SK-N-SH treated with all-trans-retinoic acid at 6 μM for 48 hours (cell line): Measurements from ENCODE around the gene ABR.

Experiments used
- BACH2 ChIP-seq: fragments of 250-450 bp; sonication (Bioruptor Pico); IDR thresholded peaks from 2 replicates; pipeline ENCODE4 v1.9.0; 2021; ENCODE audit warnings: mild to moderate bottlenecking, borderline replicate concordance
- CSDC2 ChIP-seq: fragments of 250-450 bp; sonication (Bioruptor Pico); IDR thresholded peaks from 2 replicates; pipeline ENCODE4 v1.5.0; 2020; ENCODE audit warnings: mild to moderate bottlenecking, moderate library complexity
- ESRRG ChIP-seq: fragments of 250-450 bp; sonication (Bioruptor Pico); IDR thresholded peaks from 2 replicates; pipeline ENCODE4 v1.6.1; 2021; ENCODE audit warnings: mild to moderate bottlenecking
- GLIS3 ChIP-seq: fragments of 250-450 bp; sonication (Bioruptor Pico); IDR thresholded peaks from 2 replicates; pipeline ENCODE4 v1.5.0; 2020; ENCODE audit warnings: mild to moderate bottlenecking, moderate library complexity
- ISL1 ChIP-seq: fragments of 250-450 bp; sonication (Bioruptor Pico); IDR thresholded peaks from 2 replicates; pipeline ENCODE4 v2.1.2; 2022; ENCODE audit warnings: mild to moderate bottlenecking, moderate library complexity
- SNAI2 ChIP-seq: fragments of 250-450 bp; sonication (Bioruptor Pico); IDR thresholded peaks from 2 replicates; pipeline ENCODE4 v1.5.0; 2020; ENCODE audit warnings: mild to moderate bottlenecking, moderate library complexity
- TCF4 ChIP-seq: fragments of 250-450 bp; sonication (Bioruptor Pico); IDR thresholded peaks from 2 replicates; pipeline ENCODE4 v1.8.0; 2021; ENCODE audit warnings: mild to moderate bottlenecking, moderate library complexity, borderline replicate concordance
- TOX ChIP-seq: fragments of 250-450 bp; sonication (Bioruptor Pico); IDR thresholded peaks from 2 replicates; pipeline ENCODE4 v1.8.0; 2021; ENCODE audit warnings: mild to moderate bottlenecking, moderate library complexity, borderline replicate concordance
- ZFP3 ChIP-seq: fragments of 250-450 bp; sonication (Bioruptor Pico); IDR thresholded peaks from 2 replicates; pipeline ENCODE4 v1.5.0; 2020; ENCODE audit warnings: mild to moderate bottlenecking, moderate library complexity
- ZNF565 ChIP-seq: fragments of 450-650 bp; formaldehyde crosslinking; conservative IDR thresholded peaks from 2 replicates; pipeline ENCODE4 v1.5.0; 2020; ENCODE audit warnings: low read depth, mild to moderate bottlenecking, moderate library complexity
- ZNF8 ChIP-seq: fragments of 450-650 bp; formaldehyde crosslinking; IDR thresholded peaks from 2 replicates; pipeline ENCODE4 v1.5.0; 2020; ENCODE audit warnings: mild to moderate bottlenecking, moderate library complexity
- TF ChIP-seq, protein P1 (sequence below): fragments of 250-450 bp; sonication (Bioruptor Pico); IDR thresholded peaks from 2 replicates; pipeline ENCODE4 v1.8.0; 2020; ENCODE audit warnings: mild to moderate bottlenecking, moderate library complexity, borderline replicate concordance
- TF ChIP-seq, protein P2 (sequence below): fragments of 250-450 bp; sonication (Bioruptor Pico); IDR thresholded peaks from 2 replicates; pipeline ENCODE4 v1.8.0; 2021; ENCODE audit warnings: low read depth, mild to moderate bottlenecking, moderate library complexity, borderline replicate concordance
- TF ChIP-seq, protein P3 (sequence below): fragments of 250-450 bp; sonication (Bioruptor Pico); IDR thresholded peaks from 2 replicates; pipeline ENCODE4 v1.5.0; 2020; ENCODE audit warnings: mild to moderate bottlenecking, moderate library complexity

DNA sequence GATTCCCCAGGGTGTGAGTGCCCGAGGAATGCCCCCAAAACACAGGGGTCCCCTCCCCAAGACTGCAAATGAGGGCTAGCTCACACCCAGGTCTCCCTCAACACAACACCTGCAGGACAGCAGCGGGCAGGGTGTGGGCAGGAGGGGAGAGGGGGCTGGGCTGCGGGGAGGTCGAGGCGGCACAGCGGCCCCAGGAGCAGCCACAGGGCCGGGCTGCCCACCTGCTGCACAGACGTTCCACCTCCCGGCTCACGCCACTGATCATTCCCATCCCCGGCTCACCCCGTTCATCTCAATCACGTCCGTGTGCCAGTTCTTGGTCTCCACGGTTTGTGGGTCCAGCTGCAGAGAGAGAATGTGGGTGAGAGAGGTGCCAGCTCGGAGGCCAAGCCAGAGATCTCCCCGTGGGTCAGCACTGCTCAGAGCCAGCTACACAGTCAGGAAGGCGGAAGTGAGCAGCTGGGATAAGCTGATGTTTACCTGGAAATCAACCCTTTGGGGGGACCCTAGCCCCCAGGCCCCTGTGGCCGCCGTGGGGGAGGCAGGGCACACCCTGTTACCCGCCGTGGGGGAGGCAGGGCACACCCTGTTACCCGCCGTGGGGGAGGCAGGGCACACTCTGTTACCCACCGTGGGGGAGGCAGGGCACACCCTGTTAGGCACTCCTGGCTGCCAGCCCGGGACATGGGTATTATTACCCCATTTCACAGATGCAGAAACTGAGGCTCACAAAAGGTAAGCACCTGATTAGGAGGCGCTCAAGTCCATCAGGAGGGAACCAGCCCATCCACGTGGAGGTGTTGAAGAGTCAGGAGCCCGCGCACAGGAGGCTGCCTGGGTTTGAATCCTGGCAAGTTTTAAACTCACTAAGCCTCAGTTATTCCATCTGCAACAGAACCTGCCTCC lies 166.7 kb downstream of the ABR start:
- TF ChIP-seq, protein P1, sequence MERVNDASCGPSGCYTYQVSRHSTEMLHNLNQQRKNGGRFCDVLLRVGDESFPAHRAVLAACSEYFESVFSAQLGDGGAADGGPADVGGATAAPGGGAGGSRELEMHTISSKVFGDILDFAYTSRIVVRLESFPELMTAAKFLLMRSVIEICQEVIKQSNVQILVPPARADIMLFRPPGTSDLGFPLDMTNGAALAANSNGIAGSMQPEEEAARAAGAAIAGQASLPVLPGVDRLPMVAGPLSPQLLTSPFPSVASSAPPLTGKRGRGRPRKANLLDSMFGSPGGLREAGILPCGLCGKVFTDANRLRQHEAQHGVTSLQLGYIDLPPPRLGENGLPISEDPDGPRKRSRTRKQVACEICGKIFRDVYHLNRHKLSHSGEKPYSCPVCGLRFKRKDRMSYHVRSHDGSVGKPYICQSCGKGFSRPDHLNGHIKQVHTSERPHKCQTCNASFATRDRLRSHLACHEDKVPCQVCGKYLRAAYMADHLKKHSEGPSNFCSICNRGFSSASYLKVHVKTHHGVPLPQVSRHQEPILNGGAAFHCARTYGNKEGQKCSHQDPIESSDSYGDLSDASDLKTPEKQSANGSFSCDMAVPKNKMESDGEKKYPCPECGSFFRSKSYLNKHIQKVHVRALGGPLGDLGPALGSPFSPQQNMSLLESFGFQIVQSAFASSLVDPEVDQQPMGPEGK (CRISPR knock-in tag) = no peak
- TF ChIP-seq SNAI2 (CRISPR knock-in tag) (no peak), TOX (CRISPR knock-in tag) (no peak), GLIS3 (CRISPR knock-in tag) (no peak), ZFP3 (CRISPR knock-in tag) (no peak), BACH2 (no peak), CSDC2 (no peak), ESRRG (no peak), TCF4 (CRISPR knock-in tag) (no peak), ZNF8 (CRISPR knock-in tag) (no peak), ZNF565 (no peak), ISL1 (CRISPR knock-in tag) (no peak)
- TF ChIP-seq, protein P2, sequence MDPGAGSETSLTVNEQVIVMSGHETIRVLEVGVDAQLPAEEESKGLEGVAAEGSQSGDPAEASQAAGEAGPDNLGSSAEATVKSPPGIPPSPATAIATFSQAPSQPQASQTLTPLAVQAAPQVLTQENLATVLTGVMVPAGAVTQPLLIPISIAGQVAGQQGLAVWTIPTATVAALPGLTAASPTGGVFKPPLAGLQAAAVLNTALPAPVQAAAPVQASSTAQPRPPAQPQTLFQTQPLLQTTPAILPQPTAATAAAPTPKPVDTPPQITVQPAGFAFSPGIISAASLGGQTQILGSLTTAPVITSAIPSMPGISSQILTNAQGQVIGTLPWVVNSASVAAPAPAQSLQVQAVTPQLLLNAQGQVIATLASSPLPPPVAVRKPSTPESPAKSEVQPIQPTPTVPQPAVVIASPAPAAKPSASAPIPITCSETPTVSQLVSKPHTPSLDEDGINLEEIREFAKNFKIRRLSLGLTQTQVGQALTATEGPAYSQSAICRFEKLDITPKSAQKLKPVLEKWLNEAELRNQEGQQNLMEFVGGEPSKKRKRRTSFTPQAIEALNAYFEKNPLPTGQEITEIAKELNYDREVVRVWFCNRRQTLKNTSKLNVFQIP (CRISPR knock-in tag) = no peak
- TF ChIP-seq, protein P3, sequence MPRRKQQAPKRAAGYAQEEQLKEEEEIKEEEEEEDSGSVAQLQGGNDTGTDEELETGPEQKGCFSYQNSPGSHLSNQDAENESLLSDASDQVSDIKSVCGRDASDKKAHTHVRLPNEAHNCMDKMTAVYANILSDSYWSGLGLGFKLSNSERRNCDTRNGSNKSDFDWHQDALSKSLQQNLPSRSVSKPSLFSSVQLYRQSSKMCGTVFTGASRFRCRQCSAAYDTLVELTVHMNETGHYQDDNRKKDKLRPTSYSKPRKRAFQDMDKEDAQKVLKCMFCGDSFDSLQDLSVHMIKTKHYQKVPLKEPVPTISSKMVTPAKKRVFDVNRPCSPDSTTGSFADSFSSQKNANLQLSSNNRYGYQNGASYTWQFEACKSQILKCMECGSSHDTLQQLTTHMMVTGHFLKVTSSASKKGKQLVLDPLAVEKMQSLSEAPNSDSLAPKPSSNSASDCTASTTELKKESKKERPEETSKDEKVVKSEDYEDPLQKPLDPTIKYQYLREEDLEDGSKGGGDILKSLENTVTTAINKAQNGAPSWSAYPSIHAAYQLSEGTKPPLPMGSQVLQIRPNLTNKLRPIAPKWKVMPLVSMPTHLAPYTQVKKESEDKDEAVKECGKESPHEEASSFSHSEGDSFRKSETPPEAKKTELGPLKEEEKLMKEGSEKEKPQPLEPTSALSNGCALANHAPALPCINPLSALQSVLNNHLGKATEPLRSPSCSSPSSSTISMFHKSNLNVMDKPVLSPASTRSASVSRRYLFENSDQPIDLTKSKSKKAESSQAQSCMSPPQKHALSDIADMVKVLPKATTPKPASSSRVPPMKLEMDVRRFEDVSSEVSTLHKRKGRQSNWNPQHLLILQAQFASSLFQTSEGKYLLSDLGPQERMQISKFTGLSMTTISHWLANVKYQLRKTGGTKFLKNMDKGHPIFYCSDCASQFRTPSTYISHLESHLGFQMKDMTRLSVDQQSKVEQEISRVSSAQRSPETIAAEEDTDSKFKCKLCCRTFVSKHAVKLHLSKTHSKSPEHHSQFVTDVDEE = no peak
